Pulmonary artery endothelial cell (primary cell): ENCODE measurements around the gene ANKRD13C. TPM values are rescaled to one million over a fixed set of nuclear protein-coding genes. Genes with fewer than 3 reads are reported as not detected.

Experiments
- DNase-seq: peaks from one replicate; pipeline ENCODE4 v3.0.0-alpha.2; 2011; ENCODE audit warnings: low read depth, low spot score
- total RNA-seq: library from RNA; depleted of rRNA; stranded (reverse); fragments of >200 nt; gene quantifications from 2 replicates; pipeline ENCODE4 v1.2.3, GENCODE V29; 2014

The ANKRD13C gene
- total RNA-seq, 1 donor from 2014 or later, result 24.8 TPM

DNA sequence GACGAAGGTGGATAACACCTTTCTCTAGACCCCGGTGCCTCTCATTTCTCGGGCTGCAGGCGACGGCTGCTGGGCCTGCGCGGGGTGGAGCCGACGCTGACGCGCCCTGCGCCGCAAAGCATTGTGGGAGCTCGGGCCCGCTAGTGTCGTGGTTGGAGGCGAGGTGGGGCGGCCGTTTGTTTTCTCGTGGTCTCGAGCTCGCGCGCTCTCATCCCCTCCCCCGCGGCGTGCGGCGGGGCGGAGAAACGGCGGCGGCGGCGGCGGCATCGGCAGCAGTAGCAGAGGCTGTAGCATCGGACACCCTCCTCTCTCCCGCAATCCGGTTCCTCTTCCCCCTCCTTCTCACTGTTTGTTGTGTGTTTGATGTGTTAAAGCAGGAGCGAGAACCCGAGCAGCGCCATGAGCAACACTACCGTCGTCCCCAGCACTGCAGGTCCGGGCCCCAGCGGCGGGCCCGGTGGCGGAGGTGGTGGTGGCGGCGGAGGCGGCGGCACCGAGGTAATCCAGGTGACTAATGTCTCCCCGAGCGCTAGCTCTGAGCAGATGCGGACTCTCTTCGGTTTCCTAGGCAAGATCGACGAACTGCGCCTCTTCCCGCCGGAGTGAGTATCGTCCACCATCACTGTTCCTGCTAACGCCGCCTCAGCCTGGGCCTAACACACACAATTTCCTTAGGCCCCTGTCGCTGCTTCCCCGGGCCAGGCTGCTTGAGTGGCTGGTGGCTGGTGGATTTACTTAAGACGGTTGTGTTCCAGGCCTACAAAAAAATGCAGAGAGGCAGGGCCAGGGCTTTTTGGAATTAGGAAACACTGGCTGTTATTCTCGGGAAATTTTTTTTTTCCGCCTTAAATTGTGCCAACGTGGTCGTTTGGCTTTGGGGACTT, 133.0 kb downstream of the ANKRD13C start, which contains the start of gene SRSF11:
SRSF11 (plus strand) TSS at position 143 of the 884 bp plus-strand sequence; CDS start at position 400, 257 bp downstream.
- peak; percentile 78 for DNase-seq

- no peak for DNase-seq
These were observed 133.8 kb downstream of the ANKRD13C start for GRCh38 chr1:70220517-70221237.

- no peak for DNase-seq
These were observed 134.5 kb downstream of the ANKRD13C start for GRCh38 chr1:70220015-70220414.

DNA sequence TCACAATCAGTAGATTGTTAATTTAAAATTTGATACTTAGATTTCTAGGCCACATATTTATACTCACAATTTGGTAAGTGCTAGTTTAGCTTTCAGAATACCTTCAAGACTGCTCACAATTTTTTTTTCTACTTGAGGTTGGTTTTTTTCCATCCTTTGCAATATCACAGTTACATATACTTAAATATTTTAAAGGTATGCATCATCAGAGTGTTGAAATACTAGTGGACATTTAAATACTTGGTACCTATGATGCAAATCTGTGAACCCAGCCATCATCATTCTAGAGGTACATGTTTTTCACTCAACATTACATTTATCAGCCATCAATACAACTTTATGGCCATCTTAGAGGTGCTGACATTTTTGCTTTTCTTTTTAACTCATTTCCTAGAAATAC, 143.0 kb downstream of the ANKRD13C start:
- DNase-seq, result no peak

- no peak for DNase-seq
These were observed 143.7 kb downstream of the ANKRD13C start for GRCh38 chr1:70210820-70211219.

Other genes with a start within 250 kb of the ANKRD13C start
- 27.3 and 30.6 TPM in 2 replicates for gene LRRC40, start 149.1 kb downstream of the ANKRD13C start, total RNA-seq
- 110 and 124 TPM in 2 replicates for gene SRSF11, start 133.3 kb downstream of the ANKRD13C start, total RNA-seq
- gene CTH, start 56.5 kb upstream of the ANKRD13C start, total RNA-seq, result 1.5 and 1.7 TPM in 2 replicates